Endothelial cell of umbilical vein (primary cell): ENCODE measurements around the gene TATDN3. TPM values are rescaled to one million over a fixed set of nuclear protein-coding genes. Genes with fewer than 3 reads are reported as not detected.

Experiments used
- BruUV-seq: library from RNA; stranded (reverse); fragments of 400-500 nt; replicated peaks from 2 replicates; lab custom pipeline; 2021; lab: Mats Ljungman, UMichigan
- CTCF ChIA-PET: fragments of 300-600, 350-600 bp; sonication (Branson Sonifier 250); formaldehyde crosslinking; loops from one replicate; lab custom pipeline; 2021; ENCODE audit warnings: antibody characterized with exemption, inconsistent platforms; lab: Charles Lee
- POLR2A ChIA-PET: fragments of 300-600, 350-600 bp; sonication (Branson Sonifier 250); formaldehyde crosslinking; loops from one replicate; lab custom pipeline; 2021; ENCODE audit warnings: antibody characterized with exemption, inconsistent platforms; lab: Charles Lee
- DNase-seq: peaks from one replicate; pipeline ENCODE4 v3.0.0-alpha.2; 2011; ENCODE audit warnings: low read depth, low spot score
- FAIRE-seq: peaks from 2 replicates; lab custom pipeline; 2011; peaks lifted over from hg19 to GRCh38; lab: Jason Lieb, UNC
- H2AFZ ChIP-seq: 2 replicates; pipeline ENCODE4 v1.6.0; 2012; ENCODE audit warnings: low read depth, low read length, control low read depth, inconsistent platforms
- H3K27ac ChIP-seq: 2 replicates; pipeline ENCODE4 v1.5.1; 2011; ENCODE audit warnings: low read depth, mild to moderate bottlenecking, control low read depth, low read length, moderate library complexity; ENCODE audit not compliant: insufficient read depth
- H3K27me3 ChIP-seq, 2 experiments: 2 replicates each; pipeline versions ENCODE4 v1.6.0 to v1.6.1; 2011; ENCODE audit warnings: low read length in 2 of 2, mixed read lengths in 1 of 2; ENCODE audit not compliant: control insufficient read depth in 2 of 2, insufficient read depth in 2 of 2
- H3K36me3 ChIP-seq, 2 experiments: 2 replicates in 1 of 2; 3 replicates in 1 of 2; pipeline ENCODE4 v1.5.1; 2011; ENCODE audit warnings: low read length in 2 of 2, mild to moderate bottlenecking in 1 of 2, moderate library complexity in 1 of 2; ENCODE audit not compliant: control insufficient read depth in 2 of 2, insufficient read depth in 2 of 2; ENCODE audit errors: extremely low read depth in 1 of 2
- H3K4me1 ChIP-seq: 3 replicates; pipeline ENCODE4 v1.5.1; 2011; ENCODE audit warnings: mild to moderate bottlenecking, low read length; ENCODE audit not compliant: control insufficient read depth, insufficient read depth; ENCODE audit errors: extremely low read depth
- H3K4me2 ChIP-seq: 2 replicates; pipeline ENCODE4 v1.6.1; 2011; ENCODE audit warnings: low read length, control low read depth, mixed read lengths; ENCODE audit not compliant: insufficient read depth
- H3K4me3 ChIP-seq, 3 experiments: fragments of 200-600 bp in 1 of 3; sonication (generic), shearing (Covaris generic) in 1 of 3; replicated peaks in 1 of 3; 2 replicates each; pipeline ENCODE4 v1.5.1; 2011 to 2016; ENCODE audit warnings: control low read depth in 3 of 3, low read length in 3 of 3, mild to moderate bottlenecking in 2 of 3, inconsistent platforms in 1 of 3, low read depth in 1 of 3, moderate library complexity in 1 of 3; ENCODE audit not compliant: insufficient read depth in 1 of 3
- H3K79me2 ChIP-seq: 2 replicates; pipeline ENCODE4 v1.6.0; 2012; ENCODE audit warnings: low read length, inconsistent platforms; ENCODE audit not compliant: control insufficient read depth, insufficient read depth
- H3K9ac ChIP-seq: replicated peaks from 2 replicates; pipeline ENCODE3; 2011; ENCODE audit warnings: low read length, control low read depth; ENCODE audit not compliant: insufficient read depth; ENCODE audit errors: extremely low read depth
- H3K9me1 ChIP-seq: replicated peaks from 3 replicates; pipeline ENCODE4 v1.6.0; 2011; ENCODE audit warnings: mild to moderate bottlenecking, low read length; ENCODE audit not compliant: control insufficient read depth, insufficient read depth; ENCODE audit errors: extremely low read depth
- H3K9me3 ChIP-seq: replicated peaks from 2 replicates; pipeline ENCODE4 v1.5.1; 2012; ENCODE audit warnings: low read length, inconsistent platforms; ENCODE audit not compliant: control insufficient read depth, insufficient read depth
- H4K20me1 ChIP-seq: replicated peaks from 2 replicates; pipeline ENCODE3; 2011; ENCODE audit warnings: mild to moderate bottlenecking, low read length; ENCODE audit not compliant: control insufficient read depth, insufficient read depth; ENCODE audit errors: extremely low read depth
- EZH2 ChIP-seq: IDR thresholded peaks from 2 replicates; pipeline ENCODE4 v1.6.1; 2012; ENCODE audit warnings: borderline replicate concordance, low read depth, mild to moderate bottlenecking, moderate library complexity, low read length, inconsistent platforms; ENCODE audit not compliant: severe bottlenecking
- FOS ChIP-seq: IDR thresholded peaks from 2 replicates; pipeline ENCODE4 v1.6.1; 2011; ENCODE audit warnings: mild to moderate bottlenecking, low read length, moderate library complexity, borderline replicate concordance; ENCODE audit not compliant: insufficient read depth
- GATA2 ChIP-seq: IDR thresholded peaks from 2 replicates; pipeline ENCODE4 v1.7.0; 2011; ENCODE audit warnings: low read depth, mild to moderate bottlenecking, moderate library complexity, mixed read lengths, low read length; ENCODE audit not compliant: insufficient read length, insufficient read depth
- JUN ChIP-seq: IDR thresholded peaks from 2 replicates; pipeline ENCODE4 v1.6.1; 2011; ENCODE audit warnings: borderline replicate concordance, low read depth; ENCODE audit not compliant: insufficient read length, insufficient read depth
- MYC ChIP-seq: IDR thresholded peaks from one replicate; pipeline ENCODE4 v1.6.1; 2011; ENCODE audit warnings: mild to moderate bottlenecking, low read depth, low read length
- POLR2A ChIP-seq: IDR thresholded peaks from 2 replicates; pipeline ENCODE4 v1.6.1; 2012; ENCODE audit warnings: low read depth, mild to moderate bottlenecking, control low read depth, low read length
- POLR2AphosphoS5 ChIP-seq: IDR thresholded peaks from 2 replicates; pipeline ENCODE4 v1.6.1; 2012; ENCODE audit warnings: low read depth, mild to moderate bottlenecking, control low read depth, low read length, moderate library complexity; ENCODE audit not compliant: insufficient read depth
- dilution Hi-C: fragments of 300-500 bp; cut with MboI; formaldehyde crosslinking; loops from one replicate; pipeline ENCODE4 v1.15.0; 2019; ENCODE audit warnings: low sequenced_read_pairs; ENCODE audit not compliant: extremely low pct_ligation_motif_present
- intact Hi-C: fragments of 100-400 bp; cut with micrococcal nuclease; formaldehyde crosslinking; loops from one replicate; pipeline ENCODE4 v1.10.0; 2022
- polyA plus RNA-seq, 4 experiments: library from polyadenylated mRNA; depleted of rRNA in 3 of 4; stranded (reverse) in 3 of 4; unstranded in 1 of 4; fragments of >200 nt; gene quantifications; 2 replicates each; pipeline versions ENCODE4 v1.2.1 to v1.2.3, GENCODE V29; 2011 to 2012; ENCODE audit warnings: missing spikeins in 1 of 4
- total RNA-seq: library from RNA; stranded (reverse); gene quantifications from 2 replicates; pipeline ENCODE4 v1.2.3, GENCODE V29; 2021
- TF ChIP-seq, protein P1 (sequence below): IDR thresholded peaks from 2 replicates; pipeline ENCODE4 v1.6.1; 2011; ENCODE audit not compliant: insufficient read depth, insufficient read length
- TF ChIP-seq, protein P2 (sequence below), 2 donors: IDR thresholded peaks; 1 replicate in 1 of 2; 2 replicates in 1 of 2; pipeline ENCODE4 v1.5.1; 2011; ENCODE audit warnings: low read length in 2 of 2, mild to moderate bottlenecking in 2 of 2, moderate library complexity in 2 of 2, control low read depth in 1 of 2, inconsistent platforms in 1 of 2, low read depth in 1 of 2; ENCODE audit not compliant: insufficient read depth in 1 of 2; ENCODE audit errors: extremely low read depth in 1 of 2

TATDN3 gene
- total and polyA plus RNA-seq, 2 donors (not counting 3 experiments of a cell fraction or from before 2014, with no cell fraction given): 4.3 to 8.0 TPM

- CTCF ChIA-PET: interaction anchor here (3.4 kb wide), 1 partner anchor 119 kb away, joined by 28 read pairs; no protein-coding TSS in a partner anchor
- intact Hi-C loops: loop anchor here (1.0 to 2.0 kb wide), 3 partner anchors 7 to 175 kb away; partner anchors contain the start of genes ATF3, NSL1 and TATDN3
- H3K4me2 ChIP-seq: no peak overlapping the region
- peak; percentile 4 for TF ChIP-seq FOS
- TF ChIP-seq, protein P1, sequence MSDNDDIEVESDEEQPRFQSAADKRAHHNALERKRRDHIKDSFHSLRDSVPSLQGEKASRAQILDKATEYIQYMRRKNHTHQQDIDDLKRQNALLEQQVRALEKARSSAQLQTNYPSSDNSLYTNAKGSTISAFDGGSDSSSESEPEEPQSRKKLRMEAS: no peak
- dilution Hi-C loops: no loop called here
- H2AFZ ChIP-seq: no peak overlapping the region
- no peak overlapping the region for H3K27ac ChIP-seq
- no peak overlapping the region for H3K4me3 ChIP-seq
- H3K79me2 ChIP-seq: no peaks in the 10 kb centered on the region
- no TSS peak for BruUV-seq
- no peak for FAIRE-seq
- POLR2A ChIA-PET: no interaction called here
- H3K9ac ChIP-seq: no peak overlapping the region
- H4K20me1 ChIP-seq: no peaks in the 10 kb centered on the region
- no peaks in the 10 kb centered on the region for H3K9me3 ChIP-seq
- H3K27me3 ChIP-seq: no peaks in the 10 kb centered on the region
- H3K36me3 ChIP-seq: peaks cover 0 to 6% of the 10 kb centered on the region in 2 experiments
- no peaks in the 10 kb centered on the region for H3K9me1 ChIP-seq
- H3K4me1 ChIP-seq: peaks cover 15% of the 10 kb centered on the region
- no peak for DNase-seq
Measured at GRCh38 chr1:212783976-212784375, 7.7 kb upstream of the TATDN3 start.

DNA sequence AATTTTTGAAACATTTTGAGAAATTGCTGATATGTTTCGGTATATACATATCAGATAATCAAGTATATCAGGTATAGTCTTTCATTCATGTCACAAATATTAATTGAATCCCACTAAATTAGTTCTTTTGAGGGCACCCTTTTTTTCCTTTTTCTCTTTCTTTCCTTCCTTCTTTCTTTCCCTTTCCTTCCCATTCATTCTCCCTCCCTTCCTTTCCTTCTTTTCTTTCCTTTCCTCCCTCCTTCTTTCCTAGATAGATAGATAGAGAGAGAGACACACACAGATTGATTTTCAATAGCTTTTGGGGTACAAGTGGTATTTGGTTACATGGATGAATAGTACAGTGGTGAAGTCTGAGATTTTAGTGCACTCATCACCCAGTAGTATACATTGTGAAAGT, 5.8 kb upstream of the TATDN3 start:
- Histone ChIP-seq H3K27me3 (no peaks in the 10 kb centered on the region), H3K4me2 (no peak overlapping the region), H3K9me3 (no peaks in the 10 kb centered on the region), H2AFZ (no peak overlapping the region), H3K9ac (no peak overlapping the region), H3K36me3 (peaks cover 0 to 6% of the 10 kb centered on the region in 2 experiments), H3K9me1 (no peaks in the 10 kb centered on the region), H3K4me3 (no peak overlapping the region), H3K4me1 (peaks cover 19% of the 10 kb centered on the region), H3K79me2 (peaks cover 3% of the 10 kb centered on the region), H4K20me1 (no peaks in the 10 kb centered on the region), H3K27ac (no peak overlapping the region)
- intact Hi-C loops: no loop called here
- no TSS peak for BruUV-seq
- FAIRE-seq (no peak), DNase-seq (no peak)
- ChIA-PET CTCF (interaction anchor here (0.6 kb wide), 1 partner anchor 121 kb away, joined by 4 read pairs; no protein-coding TSS in a partner anchor), POLR2A (interaction anchor here (0.5 kb wide), 1 partner anchor 1204 kb away, joined by 4 read pairs; no protein-coding TSS in a partner anchor)
- dilution Hi-C loops: no loop called here
- no peak for TF ChIP-seq EZH2
- TF ChIP-seq POLR2AphosphoS5: no peak
- TF ChIP-seq, protein P1: no peak
- TF ChIP-seq JUN: no peak
- no peak for TF ChIP-seq MYC
- TF ChIP-seq, protein P2, sequence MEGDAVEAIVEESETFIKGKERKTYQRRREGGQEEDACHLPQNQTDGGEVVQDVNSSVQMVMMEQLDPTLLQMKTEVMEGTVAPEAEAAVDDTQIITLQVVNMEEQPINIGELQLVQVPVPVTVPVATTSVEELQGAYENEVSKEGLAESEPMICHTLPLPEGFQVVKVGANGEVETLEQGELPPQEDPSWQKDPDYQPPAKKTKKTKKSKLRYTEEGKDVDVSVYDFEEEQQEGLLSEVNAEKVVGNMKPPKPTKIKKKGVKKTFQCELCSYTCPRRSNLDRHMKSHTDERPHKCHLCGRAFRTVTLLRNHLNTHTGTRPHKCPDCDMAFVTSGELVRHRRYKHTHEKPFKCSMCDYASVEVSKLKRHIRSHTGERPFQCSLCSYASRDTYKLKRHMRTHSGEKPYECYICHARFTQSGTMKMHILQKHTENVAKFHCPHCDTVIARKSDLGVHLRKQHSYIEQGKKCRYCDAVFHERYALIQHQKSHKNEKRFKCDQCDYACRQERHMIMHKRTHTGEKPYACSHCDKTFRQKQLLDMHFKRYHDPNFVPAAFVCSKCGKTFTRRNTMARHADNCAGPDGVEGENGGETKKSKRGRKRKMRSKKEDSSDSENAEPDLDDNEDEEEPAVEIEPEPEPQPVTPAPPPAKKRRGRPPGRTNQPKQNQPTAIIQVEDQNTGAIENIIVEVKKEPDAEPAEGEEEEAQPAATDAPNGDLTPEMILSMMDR (IDR thresholded peaks at IDR 0.05; ENCODE audit: extremely low read depth in 1 of 2, insufficient read depth in 1 of 2, low read depth in 1 of 2, low read length in 2 of 2): no peak
- no peak for TF ChIP-seq POLR2A
- no peak for TF ChIP-seq FOS
- no peak for TF ChIP-seq GATA2
